Measurements from ENCODE around the gene CHMP5. TPM values are rescaled to one million over a fixed set of nuclear protein-coding genes. Genes with fewer than 3 reads are reported as not detected.
A peak's percentile ranks its signal among the peaks of the same experiment; 100 is the strongest.

The CHMP5 gene
- total and polyA plus RNA-seq, 7 experiments from 2014 or later: 21.4 to 74.6 (median 37.8) TPM

DNA sequence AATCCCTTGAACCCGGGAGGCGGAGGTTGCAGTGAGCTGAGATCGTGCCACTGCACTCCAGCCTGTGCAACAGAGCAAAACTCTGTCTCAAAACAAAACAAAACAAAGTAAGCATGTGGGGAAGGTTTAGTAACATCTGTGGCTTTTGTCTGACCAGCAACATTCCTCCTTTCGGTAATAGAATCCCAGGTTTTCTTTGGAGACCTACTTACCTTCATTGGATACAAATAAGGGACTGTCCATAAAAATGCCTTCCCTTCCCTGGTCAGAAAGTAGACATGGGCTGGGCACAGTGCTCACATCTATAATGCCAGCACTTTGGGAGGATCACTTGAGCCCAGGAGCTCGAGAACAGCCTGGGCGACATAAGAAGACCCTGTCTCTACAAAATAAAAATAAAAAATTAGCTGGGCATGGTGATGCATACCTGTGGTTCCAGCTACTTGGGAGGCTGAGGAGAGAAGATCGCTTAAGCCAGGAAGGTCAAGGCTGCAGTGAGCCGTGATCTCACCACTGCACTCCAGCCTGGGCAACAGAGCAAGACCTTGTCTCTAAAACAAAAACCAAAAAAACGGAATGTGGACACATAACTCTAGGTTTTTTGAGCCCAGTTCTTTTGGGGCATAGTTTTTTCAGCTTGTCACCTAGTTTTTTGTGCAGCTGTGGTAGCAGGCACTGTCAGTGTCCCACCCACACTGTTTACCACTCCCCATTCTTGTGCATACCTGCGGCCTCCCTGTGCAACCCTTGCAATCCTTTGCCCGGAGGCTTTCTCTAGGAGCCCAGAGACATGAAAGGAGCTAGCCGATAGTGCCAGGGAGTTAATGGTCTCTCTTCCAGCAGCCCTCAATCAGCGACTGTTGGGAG, 33.9 kb upstream of the CHMP5 start:
- Mint-ChIP-seq H3K36me3 (peaks cover 0 to 4% (median 0%) of the 10 kb centered on the region in 5 donors), H3K27ac (no peak overlapping the region), H3K4me1 (peaks cover under 1 to 10% (median 5%) of the 10 kb centered on the region in 7 donors), H3K9me3 (peaks cover 0 to 2% (median 0%) of the 10 kb centered on the region in 11 donors), H3K4me3 (no peak overlapping the region), H3K27me3 (peaks cover 0 to 10% (median 4%) of the 10 kb centered on the region in 5 donors)
- ChIA-PET CTCF (no interaction called here), POLR2A (no interaction called here)
- ATAC-seq (no peak), DNase-seq (no peak)
- Histone ChIP-seq H3K9me3 (ENCODE audit: control insufficient read depth in 2 of 3, low read length in 3 of 3) (no peaks in the 10 kb centered on the region), H3K4me1 (ENCODE audit: control insufficient read depth in 2 of 2, insufficient read depth in 2 of 2, low read length in 2 of 2) (peaks cover 0 to under 1% of the 10 kb centered on the region in 2 donors), H3K27ac (ENCODE audit: low read depth, low read length) (no peak overlapping the region), H3K4me3 (ENCODE audit: low read length) (no peak overlapping the region), H3K27me3 (ENCODE audit: control insufficient read depth in 2 of 2, insufficient read depth in 2 of 2, low read length in 2 of 2) (no peaks in the 10 kb centered on the region), H3K36me3 (ENCODE audit: control insufficient read depth in 2 of 3, insufficient read depth in 3 of 3, low read length in 3 of 3) (no peaks in the 10 kb centered on the region)
- intact Hi-C loops (cut with micrococcal nuclease): no loop called here

DNA sequence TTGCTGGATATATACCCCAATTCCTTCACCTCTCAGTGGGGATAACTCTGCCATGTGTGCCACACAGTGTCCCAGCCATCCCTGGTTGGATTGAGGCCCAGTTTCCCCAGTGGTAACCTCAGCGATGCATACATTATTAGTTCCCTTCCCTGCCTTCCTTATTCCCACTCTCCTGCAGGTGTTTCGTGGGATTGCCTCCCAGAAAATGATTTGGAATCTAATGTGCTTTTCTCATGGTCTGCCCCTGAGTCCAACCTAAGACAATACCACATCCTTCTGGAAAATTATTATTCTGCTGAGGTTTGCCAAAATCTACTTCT, 33.3 kb upstream of the CHMP5 start:
- ChIA-PET POLR2A (no interaction called here), CTCF (no interaction called here)
- Mint-ChIP-seq H3K9me3 (peaks cover 0 to 2% (median 0%) of the 10 kb centered on the region in 11 donors), H3K27me3 (peaks cover 0 to 11% (median 4%) of the 10 kb centered on the region in 5 donors), H3K27ac (no peak overlapping the region), H3K4me3 (no peak overlapping the region), H3K36me3 (peaks cover 0 to 4% (median 0%) of the 10 kb centered on the region in 5 donors), H3K4me1 (peaks cover 0 to 6% (median 5%) of the 10 kb centered on the region in 7 donors)
- ATAC-seq: no peak
- DNase-seq: no peak
- Histone ChIP-seq H3K27ac (ENCODE audit: low read depth, low read length) (no peak overlapping the region), H3K36me3 (ENCODE audit: control insufficient read depth in 2 of 3, insufficient read depth in 3 of 3, low read length in 3 of 3) (no peaks in the 10 kb centered on the region), H3K9me3 (ENCODE audit: control insufficient read depth in 2 of 3, low read length in 3 of 3) (no peaks in the 10 kb centered on the region), H3K4me1 (ENCODE audit: control insufficient read depth in 2 of 2, insufficient read depth in 2 of 2, low read length in 2 of 2) (no peaks in the 10 kb centered on the region), H3K4me3 (ENCODE audit: low read length) (no peak overlapping the region), H3K27me3 (ENCODE audit: control insufficient read depth in 2 of 2, insufficient read depth in 2 of 2, low read length in 2 of 2) (no peaks in the 10 kb centered on the region)
- intact Hi-C loops (cut with micrococcal nuclease): no loop called here

DNA sequence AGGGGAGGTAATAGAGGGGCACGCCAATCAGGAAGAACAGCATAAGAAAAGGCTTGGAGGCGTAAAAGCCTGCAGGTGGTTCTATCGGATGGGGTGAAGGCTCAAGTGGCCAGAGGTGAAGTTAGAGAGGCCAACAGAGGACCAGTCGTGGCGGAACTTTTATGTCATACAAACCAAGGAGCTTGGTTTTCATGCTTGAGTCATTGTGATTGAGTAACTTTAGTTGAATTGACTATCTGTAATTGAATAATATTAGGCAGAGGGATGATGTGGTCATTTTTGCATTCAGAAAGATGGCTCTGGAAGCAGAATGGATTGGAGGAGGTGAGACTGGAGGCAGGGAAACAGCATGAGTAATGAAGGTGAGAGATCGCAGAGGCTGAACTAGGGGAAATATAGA, 32.0 kb upstream of the CHMP5 start:
- intact Hi-C loops (cut with micrococcal nuclease): no loop called here
- no peak overlapping the region for H3K4me3 Mint-ChIP-seq
- Histone ChIP-seq H3K27ac (ENCODE audit: low read depth, low read length) (no peak overlapping the region), H3K27me3 (ENCODE audit: control insufficient read depth in 2 of 2, insufficient read depth in 2 of 2, low read length in 2 of 2) (no peaks in the 10 kb centered on the region), H3K4me1 (ENCODE audit: control insufficient read depth in 2 of 2, insufficient read depth in 2 of 2, low read length in 2 of 2) (no peaks in the 10 kb centered on the region), H3K4me3 (ENCODE audit: low read length) (no peak overlapping the region), H3K9me3 (ENCODE audit: control insufficient read depth in 2 of 3, low read length in 3 of 3) (no peaks in the 10 kb centered on the region), H3K36me3 (ENCODE audit: control insufficient read depth in 2 of 3, insufficient read depth in 3 of 3, low read length in 3 of 3) (no peaks in the 10 kb centered on the region)
- H3K27me3 Mint-ChIP-seq: peaks cover 0 to 11% (median 4%) of the 10 kb centered on the region in 5 donors
- peaks cover 0 to 2% (median 0%) of the 10 kb centered on the region in 11 donors for H3K9me3 Mint-ChIP-seq
- H3K36me3 Mint-ChIP-seq: peaks cover 0 to 4% (median 0%) of the 10 kb centered on the region in 5 donors
- peaks cover 0 to 6% (median 4%) of the 10 kb centered on the region in 7 donors for H3K4me1 Mint-ChIP-seq
- ATAC-seq (no peak), DNase-seq (no peak)
- ChIA-PET POLR2A (no interaction called here), CTCF (no interaction called here)
- H3K27ac Mint-ChIP-seq: no peak overlapping the region

DNA sequence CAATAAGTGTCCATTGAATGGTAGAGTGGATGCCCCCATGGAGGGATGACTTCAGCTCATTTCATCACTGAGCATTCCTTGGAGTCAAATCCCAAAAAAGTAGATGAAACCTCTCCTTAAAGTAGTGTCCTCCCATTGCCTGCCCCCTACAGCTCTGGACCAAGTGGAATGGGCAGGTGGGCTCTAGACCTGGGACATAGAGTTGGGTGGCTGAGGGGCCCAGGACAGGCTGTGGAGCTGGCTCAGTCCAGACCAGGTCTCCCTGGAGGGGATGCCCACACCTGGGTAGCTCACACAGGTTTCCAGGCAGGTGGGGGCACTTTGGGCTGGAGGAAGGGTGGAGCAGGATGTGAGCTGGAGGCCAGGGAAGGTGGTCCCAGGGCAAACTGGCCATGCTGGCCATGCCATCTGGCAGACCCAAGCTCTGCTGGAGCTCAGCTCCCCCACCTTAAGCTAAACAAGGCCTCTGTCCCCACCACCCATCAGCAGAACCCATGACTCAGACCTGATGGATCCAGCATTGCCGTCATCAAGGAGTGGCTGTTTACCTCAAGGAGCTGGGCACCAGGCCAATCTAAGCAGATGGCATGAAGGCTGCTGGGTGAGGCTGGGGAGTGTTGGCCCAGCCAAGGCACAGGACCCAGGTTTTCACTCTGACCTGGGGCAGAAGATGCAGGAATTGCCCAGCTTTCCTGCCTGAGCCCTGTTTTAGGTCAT, 31.1 kb upstream of the CHMP5 start:
- intact Hi-C loops (cut with micrococcal nuclease): no loop called here
- Histone ChIP-seq H3K4me1 (ENCODE audit: control insufficient read depth in 2 of 2, insufficient read depth in 2 of 2, low read length in 2 of 2) (no peaks in the 10 kb centered on the region), H3K27me3 (ENCODE audit: control insufficient read depth in 2 of 2, insufficient read depth in 2 of 2, low read length in 2 of 2) (no peaks in the 10 kb centered on the region), H3K9me3 (ENCODE audit: control insufficient read depth in 2 of 3, low read length in 3 of 3) (no peaks in the 10 kb centered on the region), H3K4me3 (ENCODE audit: low read length) (no peak overlapping the region), H3K27ac (ENCODE audit: low read depth, low read length) (no peak overlapping the region), H3K36me3 (ENCODE audit: control insufficient read depth in 2 of 3, insufficient read depth in 3 of 3, low read length in 3 of 3) (no peaks in the 10 kb centered on the region)
- DNase-seq (no peak), ATAC-seq (no peak)
- Mint-ChIP-seq H3K9me3 (peaks cover 0 to 2% (median 0%) of the 10 kb centered on the region in 11 donors), H3K36me3 (peaks cover 0 to 4% (median 0%) of the 10 kb centered on the region in 5 donors), H3K27ac (no peak overlapping the region), H3K4me3 (no peak overlapping the region), H3K4me1 (peaks cover 0 to 6% (median 3%) of the 10 kb centered on the region in 7 donors), H3K27me3 (peaks cover 0 to 11% (median 4%) of the 10 kb centered on the region in 5 donors)
- CTCF ChIA-PET: no interaction called here
- POLR2A ChIA-PET: no interaction called here

DNA sequence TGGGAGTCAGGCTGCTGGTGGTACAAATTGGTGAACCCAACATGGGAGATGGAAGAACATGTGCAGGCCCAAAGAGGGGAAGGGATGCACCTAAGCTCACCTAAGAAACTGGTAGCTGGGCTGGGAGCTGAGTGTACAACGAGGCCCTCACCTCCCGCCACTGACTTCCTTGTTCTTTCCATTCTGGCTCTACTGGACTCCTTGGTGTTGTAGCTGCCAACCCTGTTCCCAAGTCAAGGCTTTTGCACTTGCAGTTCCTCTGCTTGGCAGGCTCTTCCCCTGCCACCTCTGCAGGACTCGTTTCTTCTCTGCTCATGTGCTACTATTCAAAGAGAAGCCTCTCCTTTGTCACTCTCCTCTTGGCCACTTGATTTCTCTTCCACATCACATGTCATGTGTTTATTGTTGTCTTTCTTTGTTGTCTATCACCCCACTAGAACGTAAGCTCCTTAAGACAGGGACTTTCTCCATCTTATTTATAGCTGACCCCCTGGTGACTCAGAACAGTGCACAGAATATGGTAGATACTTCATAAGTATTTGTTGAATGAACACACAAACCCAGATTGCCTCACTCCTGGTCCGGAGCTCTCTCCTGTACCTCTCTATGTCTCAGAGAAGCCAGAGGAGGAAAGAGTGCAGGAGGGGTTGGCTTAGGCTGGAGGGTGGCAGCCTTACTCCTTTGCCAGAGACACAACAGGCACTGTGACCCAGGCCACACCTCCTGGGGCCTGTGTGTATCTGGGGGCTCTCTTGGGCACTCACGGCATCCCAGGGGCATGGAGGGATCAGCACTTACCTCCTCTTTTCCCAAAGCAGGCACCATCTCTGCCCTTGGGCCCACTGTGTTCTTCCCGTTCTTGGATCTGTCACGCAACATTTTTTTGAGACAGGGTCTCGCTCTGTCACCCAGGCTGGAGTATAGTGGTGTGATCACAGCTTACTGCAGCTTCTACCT, 30.1 kb upstream of the CHMP5 start:
- Histone ChIP-seq H3K27ac (ENCODE audit: low read depth, low read length) (no peak overlapping the region), H3K9me3 (ENCODE audit: control insufficient read depth in 2 of 3, low read length in 3 of 3) (no peaks in the 10 kb centered on the region), H3K4me3 (ENCODE audit: low read length) (no peak overlapping the region), H3K27me3 (ENCODE audit: control insufficient read depth in 2 of 2, insufficient read depth in 2 of 2, low read length in 2 of 2) (no peaks in the 10 kb centered on the region), H3K36me3 (ENCODE audit: control insufficient read depth in 2 of 3, insufficient read depth in 3 of 3, low read length in 3 of 3) (no peaks in the 10 kb centered on the region), H3K4me1 (ENCODE audit: control insufficient read depth in 2 of 2, insufficient read depth in 2 of 2, low read length in 2 of 2) (no peaks in the 10 kb centered on the region)
- Mint-ChIP-seq H3K27me3 (peaks cover 0 to 11% (median 4%) of the 10 kb centered on the region in 5 donors), H3K9me3 (peaks cover 0 to 2% (median 0%) of the 10 kb centered on the region in 11 donors), H3K27ac (no peak overlapping the region), H3K4me1 (peaks cover 1 to 9% (median 4%) of the 10 kb centered on the region in 7 donors), H3K4me3 (no peak overlapping the region), H3K36me3 (peaks cover 0 to 4% (median 0%) of the 10 kb centered on the region in 5 donors)
- intact Hi-C loops (cut with micrococcal nuclease): no loop called here
- DNase-seq (no peak), ATAC-seq (peak; percentile 7)
- POLR2A ChIA-PET: no interaction called here
- CTCF ChIA-PET: interaction anchor here (0.6 kb wide), 1 partner anchor 164 kb away, joined by 3 read pairs; no protein-coding TSS in a partner anchor

DNA sequence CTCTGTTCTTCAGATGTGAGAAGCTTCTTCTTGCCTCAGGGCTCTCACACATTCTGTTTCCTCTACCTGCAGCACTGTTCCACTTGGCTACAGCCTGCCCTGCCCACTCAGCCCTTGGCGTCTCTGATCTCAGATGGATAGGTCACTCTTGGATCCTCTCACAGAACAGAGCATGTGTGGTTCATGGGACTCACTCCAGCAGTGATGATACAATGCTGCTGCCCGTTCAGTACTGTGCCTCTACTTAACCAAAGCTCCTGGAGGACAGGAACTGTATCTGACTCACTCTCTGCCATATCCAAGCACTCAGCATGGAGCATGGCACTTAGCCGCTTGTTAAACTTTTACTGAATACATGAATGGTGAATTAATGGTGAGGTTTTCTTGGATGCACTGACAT, 28.3 kb upstream of the CHMP5 start:
- POLR2A ChIA-PET: no interaction called here
- no peak overlapping the region for H3K27ac Mint-ChIP-seq
- Histone ChIP-seq H3K27me3 (ENCODE audit: control insufficient read depth in 2 of 2, insufficient read depth in 2 of 2, low read length in 2 of 2) (no peaks in the 10 kb centered on the region), H3K4me1 (ENCODE audit: control insufficient read depth in 2 of 2, insufficient read depth in 2 of 2, low read length in 2 of 2) (no peaks in the 10 kb centered on the region), H3K4me3 (ENCODE audit: low read length) (no peak overlapping the region), H3K27ac (ENCODE audit: low read depth, low read length) (no peak overlapping the region), H3K9me3 (ENCODE audit: control insufficient read depth in 2 of 3, low read length in 3 of 3) (no peaks in the 10 kb centered on the region), H3K36me3 (ENCODE audit: control insufficient read depth in 2 of 3, insufficient read depth in 3 of 3, low read length in 3 of 3) (no peaks in the 10 kb centered on the region)
- peaks cover 0 to 2% (median 0%) of the 10 kb centered on the region in 11 donors for H3K9me3 Mint-ChIP-seq
- peaks cover 2 to 12% (median 6%) of the 10 kb centered on the region in 7 donors for H3K4me1 Mint-ChIP-seq
- ATAC-seq: no peak
- intact Hi-C loops (cut with micrococcal nuclease): no loop called here
- CTCF ChIA-PET: no interaction called here
- H3K36me3 Mint-ChIP-seq: peaks cover 0 to 4% (median 0%) of the 10 kb centered on the region in 5 donors
- no peak overlapping the region for H3K4me3 Mint-ChIP-seq
- DNase-seq: no peak
- peaks cover 0 to 11% (median 4%) of the 10 kb centered on the region in 5 donors for H3K27me3 Mint-ChIP-seq
